Daoy (cell line): ENCODE measurements around the gene DHX58. TPM values are rescaled to one million over a fixed set of nuclear protein-coding genes. Genes with fewer than 3 reads are reported as not detected.

ENCODE experiments used
- DNase-seq: peaks from one replicate; pipeline ENCODE4 v3.0.0-alpha.2; 2015; ENCODE audit warnings: low read depth
- total RNA-seq: library from RNA; depleted of rRNA; stranded (reverse); fragments of >200 nt; shearing (Covaris generic); gene quantifications from 2 replicates; pipeline ENCODE4 v1.2.3, GENCODE V29; 2014; rRNA removed

DHX58 gene
- total RNA-seq, 1 experiment from 2014 or later = 3.1 TPM

- no peak for DNase-seq
Observed at GRCh38 chr17:42053731-42054500, 58.6 kb downstream of the DHX58 start.

- DNase-seq = no peak
Observed at GRCh38 chr17:42052346-42052877, 60.1 kb downstream of the DHX58 start.

DNA sequence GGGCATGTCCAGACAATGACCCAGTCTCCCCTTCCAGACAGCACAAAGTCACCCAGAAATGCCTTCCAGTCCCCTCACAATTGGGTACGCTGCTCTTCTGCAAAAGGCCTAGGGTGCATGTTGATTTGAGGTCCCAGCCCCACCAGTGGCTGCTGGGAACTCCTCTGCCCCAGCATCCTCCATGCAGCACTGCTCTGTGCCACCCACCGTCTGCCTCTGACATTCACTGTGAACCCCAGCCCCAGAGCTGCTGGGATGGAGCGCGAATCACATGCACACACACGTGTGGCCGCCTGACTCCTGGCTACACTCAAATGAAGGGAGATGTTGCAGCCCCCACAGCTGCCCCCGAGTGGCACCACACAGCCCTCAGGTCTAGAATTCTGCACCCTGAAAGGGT is 60.9 kb downstream of the DHX58 start:
- DNase-seq = no peak

Other genes with a start within 250 kb of the DHX58 start
- gene KLHL11, start 247.3 kb downstream of the DHX58 start, total RNA-seq = 26.8 and 27.8 TPM in 2 replicates
- 115 and 124 TPM in 2 replicates for gene ACLY, start 193.8 kb downstream of the DHX58 start, total RNA-seq
- 0.42 and 2.8 TPM in 2 replicates for gene ODAD4, start 182.1 kb downstream of the DHX58 start, total RNA-seq
- gene CNP, start 145.9 kb downstream of the DHX58 start, total RNA-seq = 39.5 and 41.6 TPM in 2 replicates
- 148 and 155 TPM in 2 replicates for gene DNAJC7, start 95.3 kb downstream of the DHX58 start, total RNA-seq
- 40.7 and 42.1 TPM in 2 replicates for gene NKIRAS2, start 92.6 kb downstream of the DHX58 start, total RNA-seq
- gene C17orf113, start 62.1 kb downstream of the DHX58 start, total RNA-seq = 0.23 and 0.30 TPM in 2 replicates
- gene ZNF385C, start 14.2 kb downstream of the DHX58 start, total RNA-seq = 0.34 and 0.63 TPM in 2 replicates
- 2.9 and 4.9 TPM in 2 replicates for gene KAT2A, start 8.7 kb upstream of the DHX58 start, total RNA-seq
- 0.06 TPM in 1 of 2 replicates, not detected in the other for gene HSPB9, start 10.1 kb upstream of the DHX58 start, total RNA-seq
- gene RAB5C, start 42.3 kb upstream of the DHX58 start, total RNA-seq = 62.4 and 66.9 TPM in 2 replicates
- under 0.01 TPM in 1 of 2 replicates, not detected in the other for gene KCNH4, start 68.4 kb upstream of the DHX58 start, total RNA-seq
- gene HCRT, start 72.7 kb upstream of the DHX58 start, total RNA-seq = not detected in 2 replicates
- gene GHDC, start 81.8 kb upstream of the DHX58 start, total RNA-seq = 1.8 and 2.8 TPM in 2 replicates
- 18.6 and 27.1 TPM in 2 replicates for gene STAT5B, start 163.7 kb upstream of the DHX58 start, total RNA-seq
- 11.9 and 18.7 TPM in 2 replicates for gene STAT5A, start 175.8 kb upstream of the DHX58 start, total RNA-seq